ENCODE data around the gene SPP2.

- TF ChIP-seq EZH2 (IDR thresholded peaks at IDR 0.05; ENCODE audit: borderline replicate concordance, low read length) = no peak
- TF ChIP-seq CTCF (IDR thresholded peaks at IDR 0.05; ENCODE audit: low read length) = no peak
Measured at GRCh38 chr2:234025891-234026401, 24.6 kb upstream of the SPP2 start.
